ENCODE results near the gene PRKCA.

The PRKCA gene

DNA sequence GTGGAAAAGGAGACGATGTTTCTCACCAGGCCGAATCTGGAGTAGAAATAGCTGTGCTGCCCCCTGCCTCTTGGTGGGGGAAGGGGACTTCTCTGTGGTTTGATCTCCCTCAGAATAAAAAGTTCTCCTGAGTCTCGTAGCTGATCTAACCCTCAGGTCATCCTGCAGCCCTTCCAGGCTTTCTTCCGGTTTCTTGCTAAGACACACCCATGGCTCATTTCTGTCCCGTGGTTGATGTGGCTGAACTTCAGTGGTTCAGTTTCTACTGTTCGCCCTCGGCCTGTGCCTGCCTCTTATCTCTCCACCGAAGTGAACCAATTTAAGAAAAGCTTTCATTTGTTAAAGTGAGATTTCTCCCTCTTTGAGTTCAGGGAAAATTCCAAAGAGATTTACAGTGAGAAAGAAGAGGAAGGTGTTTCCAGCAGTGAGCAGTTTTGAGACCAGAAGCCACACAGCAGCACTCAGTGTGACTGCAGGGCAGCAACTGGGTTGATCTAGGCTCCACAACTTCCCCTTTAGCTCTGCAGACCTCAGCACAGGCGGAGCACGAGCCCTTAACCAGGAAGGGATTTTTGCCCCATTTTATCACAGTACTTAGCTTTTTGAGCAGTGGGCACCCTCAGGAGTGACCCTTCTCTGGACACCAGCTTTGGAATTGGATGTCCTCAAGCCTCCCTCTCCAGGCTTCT is 497.6 kb downstream of the PRKCA start:
- DNase-seq (ENCODE audit: low read depth, low spot score): no peak

DNA sequence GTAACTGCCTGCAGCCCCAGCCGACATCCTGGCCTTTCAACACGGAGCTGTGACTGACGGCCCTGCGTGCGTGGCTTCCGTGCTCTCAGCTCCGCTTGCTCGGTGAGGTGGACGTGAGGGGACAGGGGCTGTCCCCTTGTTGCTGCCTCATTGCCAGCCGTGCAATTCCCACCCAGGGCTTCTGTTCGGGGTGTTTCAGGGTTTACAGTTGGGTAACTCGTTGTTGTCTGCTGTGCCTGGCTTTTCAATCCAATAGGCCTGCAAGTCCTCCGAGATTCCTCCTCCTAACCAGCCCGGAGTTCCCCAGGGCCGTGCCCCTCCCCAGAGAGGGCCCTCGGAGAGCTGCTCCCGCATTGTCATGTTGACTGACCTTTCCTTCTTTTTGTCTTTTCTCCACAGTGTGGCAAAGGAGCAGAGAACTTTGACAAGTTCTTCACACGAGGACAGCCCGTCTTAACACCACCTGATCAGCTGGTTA is 501.1 kb downstream of the PRKCA start:
- DNase-seq (ENCODE audit: low read depth, low spot score): no peak

DNA sequence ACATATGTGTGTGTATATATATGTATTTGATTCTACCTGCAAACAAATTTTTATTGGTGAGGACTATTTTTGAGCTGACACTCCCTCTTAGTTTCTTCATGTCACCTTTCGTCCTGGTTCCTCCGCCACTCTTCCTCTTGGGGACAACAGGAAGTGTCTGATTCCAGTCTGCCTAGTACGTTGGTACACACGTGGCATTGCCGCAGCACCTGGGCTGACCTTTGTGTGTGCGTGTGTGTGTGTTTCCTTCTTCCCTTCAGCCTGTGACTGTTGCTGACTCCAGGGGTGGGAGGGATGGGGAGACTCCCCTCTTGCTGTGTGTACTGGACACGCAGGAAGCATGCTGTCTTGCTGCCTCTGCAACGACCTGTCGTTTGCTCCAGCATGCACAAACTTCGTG is 503.2 kb downstream of the PRKCA start:
- DNase-seq (ENCODE audit: low read depth, low spot score): no peak

DNA sequence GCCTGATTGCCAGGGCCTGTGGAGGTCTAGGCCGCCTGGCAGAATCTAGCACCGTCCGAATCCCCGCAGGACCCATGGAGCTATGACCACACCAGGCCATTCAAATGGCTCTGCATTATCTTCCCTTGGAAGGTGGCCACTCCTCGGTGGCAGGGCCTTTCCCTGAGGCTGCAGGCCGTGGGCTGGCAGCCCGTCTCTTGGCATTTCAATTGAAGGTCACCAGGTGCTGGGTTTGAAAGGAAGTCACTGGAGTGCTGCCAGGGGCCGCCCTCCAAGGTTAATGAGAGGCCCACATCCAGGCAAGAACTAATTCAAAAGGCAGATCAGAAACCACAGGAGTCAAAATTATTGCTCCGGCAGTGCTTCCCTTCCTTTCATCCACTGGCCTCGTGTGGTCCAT is 504.8 kb downstream of the PRKCA start:
- no peak for DNase-seq (ENCODE audit: low read depth, low spot score)

DNA sequence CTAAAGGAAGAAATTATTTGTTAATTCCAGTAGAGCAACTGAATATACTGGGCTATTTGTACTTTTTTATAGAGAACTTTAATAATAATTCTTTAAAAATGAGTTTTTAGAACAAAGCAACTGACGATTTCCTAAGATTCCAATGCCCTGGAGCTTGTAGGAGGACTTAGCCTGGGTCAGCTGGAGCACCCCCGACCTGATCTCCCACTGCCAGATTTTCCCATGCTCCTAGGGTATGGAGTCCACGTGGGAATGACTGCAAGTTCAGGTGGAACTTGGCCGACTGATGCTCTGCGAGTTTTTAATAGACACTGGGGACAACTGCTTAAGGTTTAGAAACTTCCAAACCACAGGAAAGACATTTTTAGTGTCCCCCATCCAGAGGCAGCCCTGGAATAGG is 507.0 kb downstream of the PRKCA start:
- no peak for DNase-seq (ENCODE audit: low read depth, low spot score)

DNA sequence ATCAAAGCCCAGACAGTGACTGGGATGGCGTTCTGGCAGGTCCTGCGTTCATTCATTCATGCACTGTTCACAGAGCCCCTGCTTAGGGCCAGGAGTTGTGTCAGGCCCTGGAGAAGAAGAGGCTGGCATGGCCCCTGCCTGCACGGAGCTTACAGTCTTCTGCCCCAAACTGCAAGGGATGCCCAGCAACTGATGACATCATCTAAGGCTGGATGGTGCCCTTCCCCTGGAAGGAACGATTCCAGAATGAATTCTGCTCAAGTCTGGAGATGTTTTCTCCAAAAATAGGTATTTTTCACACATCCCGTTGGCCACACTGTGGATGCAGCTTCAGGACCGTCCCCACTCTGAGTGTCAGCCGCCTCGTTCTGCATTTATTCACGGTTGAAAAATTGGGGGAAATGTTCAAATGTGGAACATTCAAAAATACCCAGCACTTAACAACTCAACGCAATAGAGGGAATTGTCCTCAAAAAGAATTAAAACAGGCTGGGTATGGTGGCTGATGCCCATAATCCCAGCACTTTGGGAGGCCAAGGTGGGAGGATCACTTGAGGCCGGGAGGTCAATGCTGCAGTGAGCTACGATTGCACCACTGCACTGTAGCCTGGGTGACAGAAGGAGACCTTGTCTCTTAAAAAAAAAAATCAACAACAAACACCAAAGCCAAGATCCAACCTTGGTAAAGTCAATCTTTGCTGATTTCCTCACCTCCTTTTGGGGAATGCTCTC is 508.7 kb downstream of the PRKCA start:
- DNase-seq (ENCODE audit: low read depth, low spot score): no peak

DNA sequence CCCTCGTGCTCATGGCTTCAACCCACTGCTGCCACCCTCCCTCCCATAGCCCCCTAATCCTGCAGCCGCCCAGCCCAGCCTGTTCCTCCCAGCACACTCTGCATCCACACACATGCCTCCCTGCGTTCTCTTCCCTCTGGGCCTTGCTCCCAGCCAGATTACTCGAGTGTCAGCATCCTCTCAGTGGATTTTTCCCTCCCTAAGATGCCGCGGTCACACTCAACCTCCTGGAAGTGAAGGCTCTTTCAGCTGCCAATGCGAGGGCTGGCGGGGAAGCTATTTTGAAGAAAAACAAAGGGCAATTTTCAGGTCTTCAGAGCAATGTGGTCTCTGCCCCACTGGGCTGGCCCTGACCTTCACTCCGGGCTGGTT is 509.3 kb downstream of the PRKCA start:
- no peak for DNase-seq (ENCODE audit: low read depth, low spot score)

DNA sequence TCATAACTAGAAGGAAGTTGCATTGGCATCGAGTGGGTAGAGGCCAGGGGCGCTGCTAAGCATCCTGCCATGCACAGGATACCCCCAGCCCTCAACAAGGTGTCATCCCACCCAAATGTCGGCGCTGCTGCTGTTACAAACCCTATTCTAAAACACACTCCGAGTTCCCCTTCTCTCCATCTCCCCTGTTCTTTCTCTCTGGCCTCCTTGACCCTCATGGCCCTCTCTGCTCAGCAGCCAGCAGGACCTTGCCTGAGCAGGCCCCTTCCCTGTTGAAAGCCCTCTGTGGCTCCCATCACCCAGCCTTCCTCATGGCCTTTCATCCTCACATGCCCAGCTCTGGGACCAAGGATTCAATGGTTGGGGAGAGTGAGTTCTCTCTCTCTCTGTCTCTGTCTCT is 510.2 kb downstream of the PRKCA start:
- no peak for DNase-seq (ENCODE audit: low read depth, low spot score)

DNA sequence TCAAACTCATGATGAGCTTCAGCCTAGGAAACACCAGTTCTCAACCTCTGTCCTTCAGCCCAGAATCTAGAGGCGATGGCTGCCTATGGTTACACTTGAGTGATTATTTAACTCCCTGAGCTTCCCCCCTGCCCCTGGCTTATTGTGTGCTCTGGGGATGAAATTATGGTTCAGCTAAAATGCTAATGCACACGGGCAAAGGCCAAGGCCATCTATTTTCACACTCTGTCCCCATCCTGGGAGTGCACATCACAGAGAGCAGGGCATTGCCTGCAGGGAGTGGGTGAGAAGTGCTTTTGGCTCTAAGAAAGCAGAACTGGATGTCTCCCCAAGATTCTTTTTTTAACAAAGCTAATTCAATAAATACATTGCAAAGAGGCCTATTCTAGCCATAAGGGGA is 510.9 kb downstream of the PRKCA start:
- DNase-seq (ENCODE audit: low read depth, low spot score): no peak

DNA sequence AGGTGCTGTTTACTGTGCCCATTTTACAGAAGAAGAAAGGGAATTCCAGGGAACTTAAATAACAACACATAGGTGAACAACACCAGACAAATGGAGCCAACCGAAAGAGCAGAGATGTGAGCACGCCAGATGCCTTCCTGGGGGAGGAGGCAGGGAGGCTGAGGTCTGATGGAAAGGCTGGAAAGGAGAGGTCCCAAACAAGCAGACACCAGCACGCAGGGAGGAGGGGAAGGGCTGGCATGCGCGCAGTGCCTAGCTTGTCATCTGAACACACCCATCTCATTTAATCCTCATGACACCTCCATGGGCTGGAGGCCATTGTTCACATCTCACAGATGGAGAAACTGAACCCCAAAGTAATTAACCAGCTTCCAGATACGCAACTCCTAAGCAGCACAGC is 511.6 kb downstream of the PRKCA start:
- DNase-seq (ENCODE audit: low read depth, low spot score): no peak

DNA sequence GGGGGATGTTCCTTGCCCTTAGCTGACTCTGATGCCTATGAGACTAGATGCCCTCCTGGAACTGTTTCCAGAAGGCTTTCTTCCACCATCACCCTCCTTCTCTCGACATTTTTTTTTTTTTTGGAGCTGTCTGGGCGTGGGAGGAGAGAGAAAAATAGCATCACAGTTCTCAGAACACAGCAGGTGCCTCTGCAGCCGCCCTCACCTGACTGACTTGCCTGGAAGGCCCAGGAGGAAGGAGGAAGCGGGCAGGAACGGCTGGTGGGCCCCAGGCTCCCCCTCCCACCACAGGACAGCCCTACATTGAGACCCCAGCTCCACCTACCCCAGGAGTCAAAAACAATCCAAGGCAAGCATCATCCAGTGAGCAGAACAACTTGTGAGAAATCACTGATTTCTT is 512.2 kb downstream of the PRKCA start:
- no peak for DNase-seq (ENCODE audit: low read depth, low spot score)

DNA sequence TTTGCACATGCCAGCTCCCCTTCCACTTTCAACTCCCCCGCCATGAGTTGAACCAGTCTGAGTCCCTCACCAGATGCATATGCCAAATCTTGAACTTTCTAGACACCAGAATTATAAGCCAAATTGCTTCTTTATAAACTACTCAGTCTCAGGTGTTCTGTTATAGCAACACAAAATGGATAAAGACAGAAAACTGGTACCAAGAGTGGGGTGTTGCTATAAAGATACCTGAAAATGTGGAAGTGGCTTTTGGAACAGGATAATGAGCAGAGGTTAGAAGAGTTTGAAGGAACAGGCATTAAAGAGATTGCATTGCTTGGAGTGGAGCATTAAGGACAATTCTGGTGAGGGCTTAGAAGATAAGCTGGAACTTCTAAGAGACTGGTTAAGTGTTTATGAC is 515.3 kb downstream of the PRKCA start:
- no peak for DNase-seq (ENCODE audit: low read depth, low spot score)

DNA sequence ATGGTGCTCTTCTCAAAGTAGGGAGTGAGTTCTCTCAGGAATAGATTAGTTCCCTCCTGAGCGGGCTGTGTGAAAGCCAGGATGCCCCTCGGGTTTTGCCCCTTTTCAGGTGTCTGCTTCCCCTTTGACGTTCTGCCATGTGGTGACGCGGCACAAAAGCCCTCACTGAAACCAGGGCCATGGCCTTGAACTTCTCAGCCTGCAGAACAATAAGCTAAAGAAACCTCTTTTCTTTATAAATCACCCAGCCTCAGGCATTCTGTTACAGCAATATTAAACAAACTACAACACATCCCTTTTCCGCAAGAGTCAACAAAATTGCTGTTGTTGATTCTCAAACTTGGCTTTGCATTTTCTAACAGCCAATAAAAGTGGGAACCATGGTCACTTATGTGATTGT is 517.1 kb downstream of the PRKCA start:
- DNase-seq (ENCODE audit: low read depth, low spot score): no peak

DNA sequence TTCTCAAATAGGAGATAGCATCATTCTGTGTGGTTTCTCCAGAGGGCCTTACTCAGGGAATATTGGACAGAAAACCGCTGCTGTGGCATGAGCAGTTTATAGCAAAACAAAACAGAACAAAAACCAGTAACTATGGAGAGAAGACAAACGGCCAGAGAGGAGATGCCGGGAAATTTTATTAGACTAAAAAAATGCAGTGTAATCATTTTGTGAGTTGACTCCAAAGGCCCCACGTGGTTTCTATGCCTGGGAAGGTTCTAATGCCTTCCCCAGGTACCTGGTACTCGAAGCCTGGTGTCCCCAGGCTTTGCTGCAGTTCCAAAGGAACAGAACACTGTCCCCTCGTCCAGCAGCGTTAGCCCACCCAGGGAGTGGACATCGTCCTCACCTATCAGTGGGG is 519.6 kb downstream of the PRKCA start:
- DNase-seq (ENCODE audit: low read depth, low spot score): no peak

DNA sequence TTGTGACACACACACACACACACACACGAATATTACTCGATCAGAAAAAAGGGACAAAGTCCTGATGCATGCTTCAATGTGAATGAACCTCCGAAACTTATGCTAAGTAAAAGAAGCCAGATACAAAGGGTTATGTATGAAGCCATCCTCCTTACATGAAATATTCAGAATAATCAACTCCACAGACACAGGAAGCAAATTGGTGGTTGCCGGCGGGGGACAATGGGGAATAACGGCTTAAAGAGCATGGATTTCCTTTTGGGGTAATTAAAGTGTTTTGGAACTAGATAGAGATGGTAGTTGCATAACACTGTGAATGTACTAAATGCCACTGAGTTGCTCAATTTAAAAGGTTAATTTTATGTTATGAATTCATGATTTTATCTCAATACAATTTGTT is 524.4 kb downstream of the PRKCA start:
- DNase-seq (ENCODE audit: low read depth, low spot score): no peak

DNA sequence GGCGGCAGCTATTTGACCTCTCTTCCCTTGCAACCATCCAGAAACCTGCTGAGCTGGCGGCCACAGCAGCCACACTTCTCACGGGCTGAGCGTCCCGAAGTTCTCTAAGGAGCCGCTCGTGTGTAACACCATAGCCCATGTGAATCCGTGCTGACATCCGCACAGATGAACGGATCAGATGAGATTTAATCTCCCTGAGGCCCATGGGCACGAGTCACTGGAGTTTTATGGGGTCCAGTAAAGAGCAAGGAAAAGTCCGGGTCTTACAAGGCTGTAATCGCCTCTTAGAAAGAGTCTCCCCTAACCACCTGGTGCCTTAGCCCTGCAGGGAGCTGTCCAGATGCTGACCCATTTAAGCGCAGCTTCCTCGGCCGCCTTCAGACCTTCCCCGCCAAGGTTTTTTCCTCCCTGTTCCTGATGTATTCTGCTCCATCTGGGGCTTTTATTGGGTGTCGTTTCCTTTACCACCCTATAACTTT is 527.0 kb downstream of the PRKCA start:
- DNase-seq (ENCODE audit: low read depth, low spot score): peak; percentile 47

DNA sequence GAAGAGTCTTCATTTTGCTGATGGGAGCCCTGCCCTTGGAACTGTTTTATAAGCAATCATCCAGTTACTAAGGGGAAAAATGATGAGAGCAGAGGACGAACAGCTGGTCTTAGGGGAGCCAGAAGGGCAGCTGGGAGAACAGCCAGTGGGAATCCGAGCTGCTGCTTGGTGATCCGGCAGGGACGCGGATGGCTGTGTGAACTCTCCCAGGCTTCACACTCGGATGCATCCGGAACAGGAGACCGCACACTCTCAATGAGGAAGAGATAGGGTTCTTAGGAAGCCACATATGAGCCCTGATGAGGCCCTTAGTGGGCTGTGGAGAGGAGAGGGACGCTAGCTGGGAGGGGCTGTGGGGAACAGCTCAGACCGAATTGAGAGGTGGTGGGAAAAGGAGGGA is 527.5 kb downstream of the PRKCA start:
- DNase-seq (ENCODE audit: low read depth, low spot score): no peak

DNA sequence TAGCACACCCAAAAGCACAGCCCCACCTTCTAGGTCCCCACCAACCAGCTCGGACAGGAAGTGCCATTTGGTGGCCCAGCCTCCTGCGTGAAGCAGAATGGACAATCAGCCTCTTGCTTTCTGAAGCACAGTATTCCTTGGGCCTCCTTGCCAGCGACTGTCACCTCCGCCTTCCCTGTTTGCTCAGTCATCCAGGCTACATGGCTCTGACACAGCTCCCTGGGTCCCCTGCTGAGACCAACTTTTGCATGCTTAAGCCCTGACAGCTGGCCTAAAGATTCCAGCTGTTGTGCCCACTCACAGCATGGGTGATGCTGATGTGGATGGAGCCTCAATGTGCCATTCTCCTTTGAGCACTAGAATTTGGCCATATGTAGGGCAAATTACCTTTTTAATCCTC is 528.0 kb downstream of the PRKCA start:
- no peak for DNase-seq (ENCODE audit: low read depth, low spot score)

DNA sequence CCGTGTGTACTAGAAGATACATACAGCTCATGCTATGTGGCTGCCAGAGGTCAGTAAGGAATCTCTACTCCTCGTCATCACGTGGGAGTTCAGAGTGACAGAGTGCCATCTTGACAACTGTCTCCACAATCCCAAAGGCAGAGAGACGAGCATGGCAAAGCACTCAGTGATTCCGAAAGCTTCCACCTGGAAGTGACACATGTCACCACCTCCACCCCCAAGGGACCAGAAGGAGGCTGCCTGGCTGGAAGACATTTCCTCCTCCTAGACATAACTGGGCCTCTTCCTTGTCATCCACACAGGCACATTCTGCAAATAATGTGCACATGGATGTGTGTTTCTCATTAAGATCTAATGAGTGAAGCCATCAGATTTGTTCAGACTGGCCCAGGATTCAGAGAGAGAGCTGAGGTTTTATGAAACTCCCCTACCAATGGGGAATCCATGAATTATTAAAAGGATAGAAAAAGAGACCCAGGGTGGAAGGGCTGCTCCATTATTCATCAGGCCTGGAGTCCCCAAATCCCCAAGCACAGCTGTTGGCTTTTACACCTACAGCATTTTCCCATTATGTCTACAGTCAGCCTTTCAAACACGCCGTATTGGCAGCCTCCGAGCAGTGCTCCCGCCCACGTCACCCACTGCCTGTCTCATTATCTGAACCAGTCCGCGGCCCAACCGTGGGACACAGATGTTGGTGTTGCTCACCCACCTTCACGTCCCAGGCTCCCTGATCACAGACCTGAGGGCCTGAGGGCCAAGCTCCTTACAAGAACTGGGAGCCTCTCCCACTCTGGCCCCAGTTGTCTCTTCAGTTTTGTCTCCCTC is 529.2 kb downstream of the PRKCA start:
- no peak for DNase-seq (ENCODE audit: low read depth, low spot score)

DNA sequence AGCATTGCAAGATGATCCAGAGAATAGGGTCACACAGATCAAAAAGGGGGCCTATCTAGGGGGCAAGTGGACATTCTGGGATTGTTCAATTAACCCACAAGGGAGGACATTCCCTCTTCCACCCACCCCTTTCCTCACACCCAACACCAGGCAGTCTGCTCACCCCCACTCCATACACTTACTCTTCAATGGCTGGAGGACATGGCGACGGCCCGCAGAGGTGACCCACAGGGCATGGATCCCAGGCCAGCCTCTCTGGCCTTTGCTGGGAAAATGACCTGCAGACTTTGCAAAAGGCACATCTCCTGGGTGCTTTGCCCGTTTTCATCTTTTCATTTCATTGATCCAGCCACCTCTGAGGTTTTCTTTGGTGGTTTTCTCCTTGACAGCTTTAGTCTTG is 530.8 kb downstream of the PRKCA start:
- no peak for DNase-seq (ENCODE audit: low read depth, low spot score)

DNA sequence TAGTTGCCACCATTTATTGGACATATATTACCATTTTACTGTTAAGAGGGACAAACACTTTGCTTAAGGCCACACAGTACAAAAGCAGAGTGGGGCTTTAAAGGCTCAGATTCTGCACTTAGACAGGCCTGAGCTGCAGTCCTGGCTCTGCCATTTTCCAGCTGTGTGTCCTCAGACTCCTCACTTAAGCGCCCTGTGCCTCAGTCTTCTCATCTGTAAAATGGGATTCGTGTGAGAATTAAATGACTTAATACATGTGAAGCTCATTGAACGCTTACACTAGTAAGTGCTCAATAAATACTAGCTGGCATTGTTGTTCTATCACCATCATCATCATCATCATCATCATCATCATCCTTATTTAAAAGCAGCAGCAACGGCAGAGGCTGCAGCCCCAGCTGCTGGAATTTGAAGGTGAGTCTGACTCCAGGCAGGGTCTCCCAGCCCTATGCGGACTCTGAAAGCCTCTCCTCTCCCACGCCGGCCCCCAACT is 532.1 kb downstream of the PRKCA start:
- no peak for DNase-seq (ENCODE audit: low read depth, low spot score)

DNA sequence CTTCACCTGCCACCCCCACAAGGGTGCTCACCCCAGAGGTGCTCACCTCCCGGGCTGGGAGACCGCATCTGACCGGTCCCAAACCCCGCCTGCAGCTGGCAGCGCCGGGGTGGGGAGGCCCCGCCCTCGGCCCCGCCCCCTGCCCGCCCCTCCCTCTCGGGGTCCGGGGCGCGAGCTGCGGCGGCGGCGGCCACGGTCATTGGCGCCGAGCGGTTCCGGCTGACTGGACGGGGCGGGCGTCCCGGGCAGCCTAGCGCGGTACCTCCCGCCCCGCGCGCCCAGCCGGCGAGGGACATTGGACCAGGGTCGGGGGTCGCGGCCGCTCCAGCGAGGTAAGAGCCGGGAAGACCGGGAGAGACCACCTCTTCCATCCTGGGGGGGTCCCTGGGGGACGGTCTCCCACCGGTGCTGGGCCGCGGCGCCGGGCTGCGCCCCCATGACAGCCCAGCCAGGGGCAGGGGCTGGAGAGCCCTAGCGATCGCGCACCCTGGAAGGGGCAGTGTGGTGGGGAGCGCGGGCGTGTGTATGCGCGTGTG is 532.6 kb downstream of the PRKCA start, which contains the start of gene CACNG5:
CACNG5 (plus strand) TSS at position 199 of the 536 bp plus-strand sequence. CDS start 42,216 bp downstream, outside the sequence.
- DNase-seq (ENCODE audit: low read depth, low spot score): no peak
